Cardiac muscle cell (in vitro differentiated cells and primary cell): ENCODE results near the gene EIF4E3. TPM values are rescaled to one million over a fixed set of nuclear protein-coding genes. Genes with fewer than 3 reads are reported as not detected.

Experiments
- DNase-seq, 2 donors: peaks; one replicate each; pipeline versions ENCODE4 v3.0.0 to v3.0.0-alpha.2; 2010 to 2017; ENCODE audit warnings: low read depth in 1 of 2, low spot score in 1 of 2
- H3K27ac ChIP-seq: fragments of 200-600 bp; sonication (generic); 2 replicates; pipeline ENCODE4 v1.5.1; 2016
- H3K27me3 ChIP-seq: fragments of 200-600 bp; sonication (generic); 2 replicates; pipeline ENCODE4 v1.6.0; 2016; ENCODE audit warnings: control low read depth
- H3K36me3 ChIP-seq: fragments of 200-600 bp; sonication (generic); 2 replicates; pipeline ENCODE4 v1.5.1; 2016; ENCODE audit warnings: control low read depth
- H3K4me1 ChIP-seq: fragments of 200-600 bp; sonication (generic); 2 replicates; pipeline ENCODE4 v1.8.1; 2017; ENCODE audit warnings: low read depth, mild to moderate bottlenecking, mixed run types
- H3K4me3 ChIP-seq: fragments of 200-600 bp; sonication (generic); 2 replicates; pipeline ENCODE4 v1.5.1; 2016; ENCODE audit warnings: mild to moderate bottlenecking
- H3K9me3 ChIP-seq: fragments of 200-600 bp; sonication (generic); 2 replicates; pipeline ENCODE4 v1.5.1; 2017; ENCODE audit warnings: low read depth, mild to moderate bottlenecking, control low read depth
- CTCF ChIP-seq: IDR thresholded peaks from 2 replicates; pipeline ENCODE4 v1.5.1; 2012; ENCODE audit warnings: low read depth, mild to moderate bottlenecking, low read length
- polyA plus RNA-seq: library from polyadenylated mRNA; unstranded; fragments of >200 nt; fragmentation: Nextera tagmentation; extraction: Ambion mirVana; gene quantifications from 2 replicates; pipeline ENCODE4 v1.2.1, GENCODE V29; 2016
- total RNA-seq: library from RNA; depleted of rRNA; stranded (reverse); fragments of >200 nt; gene quantifications from 2 replicates; pipeline ENCODE4 v1.2.3, GENCODE V29; 2016

The EIF4E3 gene
- total and polyA plus RNA-seq, 2 experiments from 2014 or later: 4.3 to 10.5 TPM

GRCh38 chr3:71694358-71694999 is 30.7 kb downstream of the EIF4E3 start:
- Histone ChIP-seq H3K36me3 (no peaks in the 10 kb centered on the region), H3K27me3 (no peaks in the 10 kb centered on the region), H3K27ac (no peak overlapping the region), H3K4me1 (no peaks in the 10 kb centered on the region), H3K9me3 (no peaks in the 10 kb centered on the region), H3K4me3 (no peak overlapping the region)
- peak in 1 of 2 donors; percentile 79 for DNase-seq
- no peak for TF ChIP-seq CTCF

- no peaks in the 10 kb centered on the region for H3K4me1 ChIP-seq
- H3K9me3 ChIP-seq: no peaks in the 10 kb centered on the region
- no peak overlapping the region for H3K27ac ChIP-seq
- no peaks in the 10 kb centered on the region for H3K36me3 ChIP-seq
- no peak for TF ChIP-seq CTCF
- DNase-seq: no peak
- no peaks in the 10 kb centered on the region for H3K27me3 ChIP-seq
- no peak overlapping the region for H3K4me3 ChIP-seq
Measured at GRCh38 chr3:71693641-71694040, 31.6 kb downstream of the EIF4E3 start.

- Histone ChIP-seq H3K27me3 (no peaks in the 10 kb centered on the region), H3K36me3 (no peaks in the 10 kb centered on the region), H3K4me1 (no peaks in the 10 kb centered on the region), H3K27ac (no peak overlapping the region), H3K9me3 (no peaks in the 10 kb centered on the region), H3K4me3 (no peak overlapping the region)
- no peak for DNase-seq
- TF ChIP-seq CTCF: no peak
Measured at GRCh38 chr3:71692139-71692538, 33.1 kb downstream of the EIF4E3 start.

- Histone ChIP-seq H3K27me3 (no peaks in the 10 kb centered on the region), H3K4me3 (no peak overlapping the region), H3K27ac (no peak overlapping the region), H3K9me3 (no peaks in the 10 kb centered on the region), H3K4me1 (no peaks in the 10 kb centered on the region), H3K36me3 (no peaks in the 10 kb centered on the region)
- no peak for TF ChIP-seq CTCF
- DNase-seq: peak in 1 of 2 donors; percentile 97
Measured at GRCh38 chr3:71690341-71690841, 34.8 kb downstream of the EIF4E3 start.

GRCh38 chr3:71689291-71689690 is 35.9 kb downstream of the EIF4E3 start:
- Histone ChIP-seq H3K27ac (no peak overlapping the region), H3K4me1 (no peaks in the 10 kb centered on the region), H3K9me3 (no peaks in the 10 kb centered on the region), H3K27me3 (no peaks in the 10 kb centered on the region), H3K36me3 (no peaks in the 10 kb centered on the region), H3K4me3 (no peak overlapping the region)
- TF ChIP-seq CTCF: no peak
- DNase-seq: no peak
